NCI-H128 (cell line): ENCODE results near the gene WEE1.
"Not testable (repeated sequence)": the region's sequence is repeated elsewhere in the genome, so short reads cannot be mapped to it uniquely, and the experiment has no call there.

ENCODE experiments used
- DNase-seq: peaks from one replicate; lab custom pipeline; 2025; ENCODE audit not compliant: unreplicated experiment; lab: John Stamatoyannopoulos, UW

WEE1 gene

GRCh38 chr11:9622353-9622752 lies 48.9 kb downstream of the WEE1 start:
- not testable (repeated sequence) for DNase-seq

GRCh38 chr11:9623053-9623452 lies 49.6 kb downstream of the WEE1 start:
- DNase-seq: not testable (repeated sequence)

GRCh38 chr11:9624448-9624847 lies 51.0 kb downstream of the WEE1 start:
- no peak for DNase-seq

GRCh38 chr11:9625162-9625561 lies 51.7 kb downstream of the WEE1 start:
- no peak for DNase-seq

GRCh38 chr11:9625728-9626127 lies 52.3 kb downstream of the WEE1 start:
- DNase-seq: no peak

GRCh38 chr11:9626496-9627394 lies 53.3 kb downstream of the WEE1 start:
- no peak for DNase-seq

- no peak for DNase-seq
Measured at GRCh38 chr11:9629064-9629463, 55.6 kb downstream of the WEE1 start.

GRCh38 chr11:9633679-9634078 lies 60.2 kb downstream of the WEE1 start:
- DNase-seq: no peak

- no peak for DNase-seq
Measured at GRCh38 chr11:9636691-9637090, 63.2 kb downstream of the WEE1 start.

GRCh38 chr11:9639099-9639498 lies 65.6 kb downstream of the WEE1 start:
- no peak for DNase-seq
